IMR-90 (cell line): ENCODE results near the gene FGF5. TPM values are rescaled to one million over a fixed set of nuclear protein-coding genes. Genes with fewer than 3 reads are reported as not detected.

Source experiments
- ATAC-seq: fragments of 200-7000 bp; cut with Tn5 transposase; 2 replicates; pipeline ENCODE4 v1.9.1; 2020; ENCODE audit warnings: low read depth, mild to moderate bottlenecking, moderate library complexity
- BruUV-seq: library from RNA; stranded (reverse); fragments of 400-500 nt; replicated peaks from 2 replicates; lab custom pipeline; 2021; lab: Mats Ljungman, UMichigan
- CTCF ChIA-PET: fragments of 300-600 bp; formaldehyde crosslinking; extraction: SDS; loops from one replicate; lab custom pipeline; 2021; ENCODE audit warnings: antibody characterized with exemption; lab: Yijun Ruan, JAX
- POLR2A ChIA-PET: fragments of 300-600 bp; sonication (Branson Sonifier 250); formaldehyde crosslinking; loops from one replicate; lab custom pipeline; 2022; ENCODE audit warnings: antibody characterized with exemption; ENCODE audit not compliant: unreplicated experiment; lab: Charles Lee
- DNase-seq: peaks from one replicate; pipeline ENCODE4 v3.0.0; 2013
- H2AFZ ChIP-seq: replicated peaks from 2 replicates; pipeline ENCODE3; 2013; ENCODE audit warnings: low read length, mild to moderate bottlenecking; ENCODE audit not compliant: poor library complexity
- H2AK5ac ChIP-seq: 2 replicates; pipeline ENCODE4 v1.6.1; 2013; ENCODE audit warnings: low read depth, low read length, inconsistent platforms
- H2AK9ac ChIP-seq: replicated peaks from 2 replicates; pipeline ENCODE3; 2013; ENCODE audit warnings: mild to moderate bottlenecking, low read depth, low read length, moderate library complexity; ENCODE audit not compliant: poor library complexity
- H2BK120ac ChIP-seq: 2 replicates; pipeline ENCODE4 v1.6.1; 2013; ENCODE audit warnings: low read depth, low read length, inconsistent platforms
- H2BK15ac ChIP-seq: 3 replicates; pipeline ENCODE4 v1.6.1; 2013; ENCODE audit warnings: low read depth, low read length, inconsistent platforms
- H2BK20ac ChIP-seq: 2 replicates; pipeline ENCODE4 v1.6.1; 2013; ENCODE audit warnings: low read depth, mild to moderate bottlenecking, inconsistent platforms, low read length, moderate library complexity
- H2BK5ac ChIP-seq: 2 replicates; pipeline ENCODE4 v1.6.1; 2013; ENCODE audit warnings: mild to moderate bottlenecking, low read depth, low read length, inconsistent platforms; ENCODE audit not compliant: poor library complexity, severe bottlenecking
- H3K14ac ChIP-seq: replicated peaks from 2 replicates; pipeline ENCODE4 v1.6.1; 2013; ENCODE audit warnings: low read depth, low read length, inconsistent platforms
- H3K18ac ChIP-seq: 2 replicates; pipeline ENCODE4 v1.6.1; 2013; ENCODE audit warnings: low read depth, low read length, control low read depth
- H3K23ac ChIP-seq: 2 replicates; pipeline ENCODE4 v1.6.1; 2013; ENCODE audit warnings: low read depth, low read length, inconsistent platforms
- H3K27ac ChIP-seq: 2 replicates; pipeline ENCODE4 v1.5.1; 2013; ENCODE audit warnings: mild to moderate bottlenecking, control low read depth, low read length; ENCODE audit not compliant: insufficient read depth
- H3K27me3 ChIP-seq: 2 replicates; pipeline ENCODE4 v1.6.1; 2013; ENCODE audit warnings: low read length; ENCODE audit not compliant: control insufficient read depth, insufficient read depth
- H3K36me3 ChIP-seq: 2 replicates; pipeline ENCODE4 v1.6.1; 2013; ENCODE audit warnings: low read length, mixed read lengths; ENCODE audit not compliant: control insufficient read depth, insufficient read depth
- H3K4ac ChIP-seq: 2 replicates; pipeline ENCODE4 v1.6.1; 2013; ENCODE audit warnings: low read depth, low read length, inconsistent platforms
- H3K4me1 ChIP-seq: 2 replicates; pipeline ENCODE4 v1.6.1; 2013; ENCODE audit warnings: low read length, mixed read lengths; ENCODE audit not compliant: control insufficient read depth, insufficient read depth
- H3K4me2 ChIP-seq: 2 replicates; pipeline ENCODE4 v1.6.1; 2013; ENCODE audit warnings: low read depth, mild to moderate bottlenecking, control low read depth, low read length, moderate library complexity
- H3K4me3 ChIP-seq: 2 replicates; pipeline ENCODE4 v1.5.1; 2013; ENCODE audit warnings: low read depth, mild to moderate bottlenecking, control low read depth, low read length, moderate library complexity; ENCODE audit not compliant: insufficient read depth
- H3K56ac ChIP-seq: 2 replicates; pipeline ENCODE4 v1.6.1; 2013; ENCODE audit warnings: low read length, inconsistent platforms; ENCODE audit not compliant: insufficient read depth; ENCODE audit errors: extremely low read depth
- H3K79me1 ChIP-seq, 2 experiments: 2 replicates each; pipeline ENCODE4 v1.6.1; 2013; ENCODE audit warnings: low read length in 2 of 2, inconsistent platforms in 1 of 2, low read depth in 1 of 2
- H3K9ac ChIP-seq: 2 replicates; pipeline ENCODE4 v1.6.1; 2013; ENCODE audit warnings: low read depth, low read length, control low read depth
- H3K9me1 ChIP-seq: 2 replicates; pipeline ENCODE4 v1.6.1; 2013; ENCODE audit warnings: low read length, inconsistent platforms; ENCODE audit not compliant: insufficient read depth
- H3K9me3 ChIP-seq: 2 replicates; pipeline ENCODE4 v1.6.1; 2013; ENCODE audit warnings: low read length; ENCODE audit not compliant: control insufficient read depth, insufficient read depth
- H4K20me1 ChIP-seq: 2 replicates; pipeline ENCODE4 v1.6.1; 2013; ENCODE audit warnings: low read length, inconsistent platforms; ENCODE audit not compliant: insufficient read depth
- H4K5ac ChIP-seq: 2 replicates; pipeline ENCODE4 v1.6.1; 2013; ENCODE audit warnings: mild to moderate bottlenecking, low read depth, low read length, control low read depth
- H4K8ac ChIP-seq, 2 experiments: 2 replicates each; pipeline ENCODE4 v1.6.1; 2013; ENCODE audit warnings: low read depth in 2 of 2, low read length in 2 of 2, control low read depth in 1 of 2, inconsistent platforms in 1 of 2
- H4K91ac ChIP-seq: 2 replicates; pipeline ENCODE4 v1.6.1; 2013; ENCODE audit warnings: low read depth, low read length, inconsistent platforms; ENCODE audit not compliant: insufficient read depth
- CEBPB ChIP-seq: IDR thresholded peaks from 2 replicates; pipeline ENCODE4 v1.6.1; 2012; ENCODE audit warnings: low read depth, low read length, improper control_type of control experiment
- RAD21 ChIP-seq: IDR thresholded peaks from 2 replicates; pipeline ENCODE4 v1.6.1; 2012; ENCODE audit warnings: low read length, improper control_type of control experiment
- WGBS, 2 experiments: methylation state at CpG; one replicate each; pipeline versions ENCODE4 v1.1.5 to v1.1.7; 2013; ENCODE audit warnings: missing lambda C conversion rate in 2 of 2; ENCODE audit not compliant: insufficient read length in 1 of 2; ENCODE audit errors: extremely low coverage in 2 of 2; 5-methylcytosine and 5-hydroxymethylcytosine counted together
- dilution Hi-C: fragments of 300-500 bp; cut with HindIII; formaldehyde crosslinking; loops from one replicate; pipeline ENCODE4 v1.14.3; 2018; ENCODE audit warnings: low sequenced_read_pairs; ENCODE audit not compliant: unreplicated experiment
- in situ Hi-C: fragments of 300-500 bp; cut with MboI; formaldehyde crosslinking; loops from 3 replicates; pipeline ENCODE4 v1.14.3; 2019; ENCODE audit warnings: low sequenced_read_pairs, inconsistent platforms, mixed read lengths
- intact Hi-C: fragments of 100-400 bp; cut with micrococcal nuclease; formaldehyde crosslinking; loops from 2 replicates; pipeline ENCODE4 v1.10.0; 2022
- polyA plus RNA-seq, 3 experiments: library from polyadenylated mRNA; depleted of rRNA; stranded (reverse); fragments of >200 nt; gene quantifications; 2 replicates each; pipeline ENCODE4 v1.2.3, GENCODE V29; 2012; ENCODE audit warnings: low replicate concordance in 1 of 3
- total RNA-seq: library from RNA; depleted of rRNA; stranded (reverse); fragments of >200 nt; gene quantifications from 2 replicates; pipeline ENCODE4 v1.2.3, GENCODE V29; 2012

The FGF5 gene
- total and polyA plus RNA-seq, 2 of the 4 experiments (the other 2 are of a cell fraction), result 18.6 to 42.1 TPM

- no peak for TF ChIP-seq RAD21
These were observed 43.0 kb downstream of the FGF5 start (continued) for GRCh38 chr4:80309294-80310004.

GRCh38 chr4:80311130-80311529 lies 44.7 kb downstream of the FGF5 start:
- no peak overlapping the region for H3K27ac ChIP-seq
- ATAC-seq (no peak), DNase-seq (no peak)
- no peak overlapping the region for H3K14ac ChIP-seq
- peaks cover 12% of the 10 kb centered on the region for H3K4me1 ChIP-seq
- H3K4ac ChIP-seq, result no peak overlapping the region
- no peak overlapping the region for H3K56ac ChIP-seq
- H2BK5ac ChIP-seq, result no peak overlapping the region
- dilution Hi-C loops (no loop called here), in situ Hi-C loops (no loop called here), intact Hi-C loops (no loop called here)
- H3K9me3 ChIP-seq, result no peaks in the 10 kb centered on the region
- no peak overlapping the region for H3K4me3 ChIP-seq
- no TSS peak for BruUV-seq
- no peak overlapping the region for H2AFZ ChIP-seq
- H4K91ac ChIP-seq, result no peak overlapping the region
- H3K18ac ChIP-seq, result no peak overlapping the region
- H4K20me1 ChIP-seq, result no peaks in the 10 kb centered on the region
- H3K79me1 ChIP-seq, result peaks cover 3 to 32% of the 10 kb centered on the region in 2 experiments; a peak in 3 of 4 replicates
- H2BK20ac ChIP-seq, result no peak overlapping the region
- TF ChIP-seq CEBPB (peak; percentile 33; the same call in 1 of the 2 replicates), RAD21 (no peak)
- H3K36me3 ChIP-seq, result no peaks in the 10 kb centered on the region
- peaks cover 3% of the 10 kb centered on the region; the same call in 1 of the 2 replicates for H3K9me1 ChIP-seq
- no peak overlapping the region for H4K5ac ChIP-seq
- no peak overlapping the region for H3K23ac ChIP-seq
- ChIA-PET CTCF (interaction anchor here (1.9 kb wide), 1 partner anchor 12 kb away, joined by 6 read pairs; no protein-coding TSS in a partner anchor), POLR2A (interaction anchor here (0.6 kb wide), 1 partner anchor 16 kb away, joined by 3 read pairs; no protein-coding TSS in a partner anchor)
- no peak overlapping the region for H3K4me2 ChIP-seq
- WGBS, 2 experiments, result no CpG with 5 or more reads among the region's 3 CpGs
- H2AK5ac ChIP-seq, result peak overlapping the region; percentile 84; the same call in 1 of the 2 replicates
- H2AK9ac ChIP-seq, result no peak overlapping the region
- H3K9ac ChIP-seq, result no peak overlapping the region
- no peak overlapping the region for H2BK120ac ChIP-seq
- H3K27me3 ChIP-seq, result no peaks in the 10 kb centered on the region
- no peak overlapping the region for H4K8ac ChIP-seq
- H2BK15ac ChIP-seq, result no peak overlapping the region
